Suppressor macrophage treated with lipopolysaccharide for 1 hour (primary cell): Measurements from ENCODE around the gene CLASP2.
"Not testable (repeated sequence)": the region's sequence is repeated elsewhere in the genome, so short reads cannot be mapped to it uniquely, and the experiment has no call there.

Experiments
- DNase-seq, 3 donors: peaks; one replicate each; pipeline ENCODE4 v3.0.0-alpha.2; 2020 to 2022

Gene CLASP2

GRCh38 chr3:33447958-33448357, 270.1 kb downstream of the CLASP2 start:
- DNase-seq = no peak

GRCh38 chr3:33447256-33447625, 270.8 kb downstream of the CLASP2 start:
- DNase-seq = not testable (repeated sequence)
